NCI-H2029 treated with DMSO at 0.1 percent for 48 hours (cell line): ENCODE results near the gene PRPF4.
"Not testable (repeated sequence)": the region's sequence is repeated elsewhere in the genome, so short reads cannot be mapped to it uniquely, and the experiment has no call there.

Source experiments
- DNase-seq: peaks from one replicate; lab custom pipeline; 2025; lab: John Stamatoyannopoulos, UW

PRPF4 gene

GRCh38 chr9:113275157-113276131 lies at the start of gene PRPF4, which contains the start of gene CDC26:
Gene PRPF4, plus strand, starts transcription at chr9:113275658. Its CDS starts 86 bp downstream, at chr9:113275744.
Gene CDC26, minus strand, starts transcription at chr9:113275572. Its CDS starts 3,065 bp downstream, at chr9:113272507.
- peak; percentile 91 for DNase-seq

GRCh38 chr9:113227436-113227835 lies 48.0 kb upstream of the PRPF4 start:
- no peak for DNase-seq

- peak; percentile 38 for DNase-seq
Observed at GRCh38 chr9:113228130-113228665, 47.3 kb upstream of the PRPF4 start.

- no peak for DNase-seq
Observed at GRCh38 chr9:113231701-113232100, 43.8 kb upstream of the PRPF4 start.

- DNase-seq, result not testable (repeated sequence)
Observed at GRCh38 chr9:113235701-113236255, 39.7 kb upstream of the PRPF4 start.

- no peak for DNase-seq
Observed at GRCh38 chr9:113237026-113237425, 38.4 kb upstream of the PRPF4 start.

- no peak for DNase-seq
Observed at GRCh38 chr9:113238202-113238858, 37.1 kb upstream of the PRPF4 start.

GRCh38 chr9:113238859-113239232 lies 36.6 kb upstream of the PRPF4 start:
- no peak for DNase-seq

GRCh38 chr9:113241161-113241560 lies 34.3 kb upstream of the PRPF4 start:
- no peak for DNase-seq

GRCh38 chr9:113244556-113244955 lies 30.9 kb upstream of the PRPF4 start:
- no peak for DNase-seq

GRCh38 chr9:113245894-113246293 lies 29.6 kb upstream of the PRPF4 start:
- no peak for DNase-seq

GRCh38 chr9:113246928-113247327 lies 28.5 kb upstream of the PRPF4 start:
- no peak for DNase-seq

- no peak for DNase-seq
Observed at GRCh38 chr9:113247640-113248039, 27.8 kb upstream of the PRPF4 start.

- DNase-seq, result not testable (repeated sequence)
Observed at GRCh38 chr9:113249661-113250060, 25.8 kb upstream of the PRPF4 start.

GRCh38 chr9:113250807-113251206 lies 24.7 kb upstream of the PRPF4 start:
- no peak for DNase-seq

GRCh38 chr9:113254991-113255390 lies 20.5 kb upstream of the PRPF4 start:
- DNase-seq, result no peak

GRCh38 chr9:113255438-113255837 lies 20.0 kb upstream of the PRPF4 start:
- no peak for DNase-seq

- no peak for DNase-seq
Observed at GRCh38 chr9:113257863-113258262, 17.6 kb upstream of the PRPF4 start.

- DNase-seq, result no peak
Observed at GRCh38 chr9:113258282-113258681, 17.2 kb upstream of the PRPF4 start.

- no peak for DNase-seq
Observed at GRCh38 chr9:113261917-113262671, 13.4 kb upstream of the PRPF4 start.

GRCh38 chr9:113266174-113266573 lies 9.3 kb upstream of the PRPF4 start:
- DNase-seq, result no peak
